Neuronal stem cell (in vitro differentiated cells): Measurements from ENCODE around the gene PSORS1C1.

Experiments
- DNase-seq: peaks from one replicate; pipeline ENCODE4 v3.0.0-alpha.2; 2013; ENCODE audit warnings: low spot score
- H2AFZ ChIP-seq: one replicate; pipeline ENCODE4 v1.6.1; 2013; ENCODE audit warnings: mild to moderate bottlenecking, low read length, inconsistent platforms
- H2AK5ac ChIP-seq: 2 replicates; pipeline ENCODE4 v1.6.1; 2013; ENCODE audit warnings: low read depth, mild to moderate bottlenecking, inconsistent platforms, low read length, moderate library complexity, mixed read lengths
- H2BK120ac ChIP-seq: 2 replicates; pipeline ENCODE4 v1.6.1; 2013; ENCODE audit warnings: low read depth, mild to moderate bottlenecking, inconsistent platforms, low read length, moderate library complexity, mixed read lengths
- H2BK12ac ChIP-seq: one replicate; pipeline ENCODE4 v1.6.1; 2013; ENCODE audit warnings: low read length, inconsistent platforms
- H2BK15ac ChIP-seq: 2 replicates; pipeline ENCODE4 v1.6.1; 2013; ENCODE audit warnings: mild to moderate bottlenecking, low read length, inconsistent platforms, mixed read lengths
- H2BK5ac ChIP-seq: one replicate; pipeline ENCODE4 v1.6.1; 2013; ENCODE audit warnings: inconsistent platforms, mild to moderate bottlenecking, low read length, moderate library complexity
- H3K14ac ChIP-seq: one replicate; pipeline ENCODE4 v1.6.1; 2013; ENCODE audit warnings: low read length, inconsistent platforms
- H3K18ac ChIP-seq: 2 replicates; pipeline ENCODE4 v1.6.1; 2013; ENCODE audit warnings: low read length, inconsistent platforms
- H3K23ac ChIP-seq: 2 replicates; pipeline ENCODE4 v1.6.1; 2013; ENCODE audit warnings: low read depth, mild to moderate bottlenecking, mixed read lengths, low read length, inconsistent platforms; ENCODE audit not compliant: poor library complexity
- H3K27ac ChIP-seq: replicated peaks from 3 replicates; pipeline ENCODE4 v1.5.1; 2013; ENCODE audit warnings: low read length, inconsistent platforms
- H3K27me3 ChIP-seq, 3 experiments: 2 replicates each; pipeline ENCODE4 v1.6.1; 2013; ENCODE audit warnings: low read length in 3 of 3, mild to moderate bottlenecking in 2 of 3, inconsistent platforms in 1 of 3, low read depth in 1 of 3, mixed read lengths in 1 of 3, moderate library complexity in 1 of 3; ENCODE audit not compliant: control insufficient read depth in 3 of 3, insufficient read depth in 3 of 3
- H3K36me3 ChIP-seq, 2 donors: replicated peaks in 1 of 2; 2 replicates each; pipeline ENCODE4 v1.6.1; 2013; ENCODE audit warnings: low read length in 2 of 2; ENCODE audit not compliant: control insufficient read depth in 2 of 2, insufficient read depth in 2 of 2
- H3K4ac ChIP-seq: 2 replicates; pipeline ENCODE4 v1.6.1; 2013; ENCODE audit warnings: inconsistent platforms, mild to moderate bottlenecking, low read length, moderate library complexity
- H3K4me1 ChIP-seq, 2 donors: 1 replicate in 1 of 2; 2 replicates in 1 of 2; pipeline ENCODE4 v1.6.1; 2013; ENCODE audit warnings: low read length in 2 of 2, low read depth in 1 of 2; ENCODE audit not compliant: control insufficient read depth in 2 of 2, insufficient read depth in 1 of 2
- H3K4me2 ChIP-seq: one replicate; pipeline ENCODE4 v1.6.1; 2013; ENCODE audit warnings: mild to moderate bottlenecking, low read length, inconsistent platforms; ENCODE audit not compliant: insufficient read depth, poor library complexity, severe bottlenecking
- H3K4me3 ChIP-seq, 2 donors: 2 replicates each; pipeline ENCODE4 v1.5.1; 2013; ENCODE audit warnings: low read length in 2 of 2, mild to moderate bottlenecking in 2 of 2, inconsistent platforms in 1 of 2, moderate library complexity in 1 of 2
- H3K79me1 ChIP-seq: one replicate; pipeline ENCODE4 v1.6.1; 2013; ENCODE audit warnings: low read depth, mild to moderate bottlenecking, inconsistent platforms, low read length, moderate library complexity
- H3K9ac ChIP-seq: one replicate; pipeline ENCODE4 v1.6.1; 2013; ENCODE audit warnings: mild to moderate bottlenecking, low read depth, low read length, inconsistent platforms; ENCODE audit not compliant: poor library complexity
- H3K9me3 ChIP-seq, 2 donors: replicated peaks in 1 of 2; 2 replicates each; pipeline versions ENCODE3 to v1.6.1; 2013; ENCODE audit warnings: low read length in 2 of 2, mild to moderate bottlenecking in 2 of 2, inconsistent platforms in 1 of 2, low read depth in 1 of 2, mixed read lengths in 1 of 2, moderate library complexity in 1 of 2; ENCODE audit not compliant: control insufficient read depth in 2 of 2, insufficient read depth in 1 of 2
- H4K8ac ChIP-seq: one replicate; pipeline ENCODE4 v1.6.1; 2013; ENCODE audit warnings: low read depth, mild to moderate bottlenecking, inconsistent platforms, low read length, moderate library complexity
- H4K91ac ChIP-seq: one replicate; pipeline ENCODE4 v1.6.1; 2013; ENCODE audit warnings: low read length, low read depth, mild to moderate bottlenecking, inconsistent platforms; ENCODE audit not compliant: poor library complexity
- WGBS, 2 donors: extraction: QIAGEN DNeasy Blood & Tissue Kit; methylation state at CpG; one replicate each; pipeline ENCODE4 v1.1.7; 2013; ENCODE audit warnings: missing lambda C conversion rate in 2 of 2, mixed read lengths in 1 of 2; ENCODE audit not compliant: insufficient read length in 2 of 2, insufficient replicate concordance in 1 of 2; ENCODE audit errors: extremely low coverage in 2 of 2; 5-methylcytosine and 5-hydroxymethylcytosine counted together

Gene PSORS1C1

DNA sequence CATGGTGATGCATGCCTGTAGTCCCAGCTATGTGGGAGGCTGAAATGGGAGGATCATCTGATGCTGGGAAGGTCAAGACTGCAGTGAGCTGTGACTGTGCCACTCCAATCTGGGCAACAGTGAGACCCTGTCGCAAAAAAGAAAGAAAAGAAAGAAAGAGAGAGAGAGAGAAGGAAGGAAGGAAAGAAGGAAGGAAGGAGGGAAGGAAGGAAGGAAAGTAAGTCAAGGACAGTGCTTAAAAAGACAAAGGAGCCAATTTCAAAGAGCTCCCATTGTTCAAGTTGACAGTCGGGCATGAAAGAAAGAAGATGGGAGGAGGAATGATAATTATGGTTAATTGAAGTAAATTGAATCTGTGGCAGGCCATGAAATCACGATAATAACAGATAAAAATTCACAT lies 18.4 kb upstream of the PSORS1C1 start:
- no peak overlapping the region for H4K91ac ChIP-seq
- no peaks in the 10 kb centered on the region for H3K36me3 ChIP-seq
- DNase-seq: no peak
- H2AFZ ChIP-seq: no peak overlapping the region
- H3K27me3 ChIP-seq: peaks cover 0 to 5% (median 0%) of the 10 kb centered on the region in 3 experiments
- H3K9me3 ChIP-seq: no peaks in the 10 kb centered on the region
- H2AK5ac ChIP-seq: no peak overlapping the region
- no peak overlapping the region for H4K8ac ChIP-seq
- no peaks in the 10 kb centered on the region for H3K79me1 ChIP-seq
- no peak overlapping the region for H3K4me2 ChIP-seq
- no peak overlapping the region for H2BK120ac ChIP-seq
- no peak overlapping the region for H3K18ac ChIP-seq
- H3K4me3 ChIP-seq: no peak overlapping the region
- no peak overlapping the region for H3K4ac ChIP-seq
- no peak overlapping the region for H3K9ac ChIP-seq
- no peak overlapping the region for H2BK15ac ChIP-seq
- no peak overlapping the region for H3K23ac ChIP-seq
- no peaks in the 10 kb centered on the region for H3K4me1 ChIP-seq
- no peak overlapping the region for H2BK5ac ChIP-seq
- no peak overlapping the region for H2BK12ac ChIP-seq
- H3K27ac ChIP-seq: no peak overlapping the region
- H3K14ac ChIP-seq: no peak overlapping the region
- no CpG with 5 or more reads among the region's 3 CpGs for WGBS, 2 donors

DNA sequence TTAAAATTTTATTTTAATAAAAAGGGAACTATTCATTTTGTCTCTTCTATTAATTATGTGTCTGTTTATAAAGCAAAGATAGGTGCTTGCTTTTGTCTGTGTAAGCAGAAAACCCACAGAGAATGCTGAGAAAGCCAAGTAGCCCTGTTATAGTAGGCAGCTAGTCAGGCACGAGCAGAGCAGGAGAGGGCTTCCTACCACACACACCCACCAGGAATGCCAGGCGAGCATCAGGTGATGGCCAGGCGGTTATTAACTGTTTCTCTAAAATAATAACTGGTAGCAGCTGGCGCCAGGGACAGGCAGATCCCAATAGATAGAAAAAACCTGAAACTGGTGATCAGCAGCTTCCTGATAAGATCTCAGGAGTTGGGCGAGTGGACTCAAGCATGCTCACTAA lies 17.9 kb upstream of the PSORS1C1 start:
- Histone ChIP-seq H2BK120ac (no peak overlapping the region), H3K18ac (no peak overlapping the region), H3K27ac (no peak overlapping the region), H2BK5ac (no peak overlapping the region), H4K8ac (no peak overlapping the region), H3K4ac (no peak overlapping the region), H2AK5ac (no peak overlapping the region), H3K9ac (no peak overlapping the region), H3K4me1 (no peaks in the 10 kb centered on the region), H3K9me3 (no peaks in the 10 kb centered on the region), H2BK12ac (no peak overlapping the region), H3K79me1 (no peaks in the 10 kb centered on the region), H3K4me2 (no peak overlapping the region), H3K4me3 (no peak overlapping the region), H3K14ac (no peak overlapping the region), H3K23ac (no peak overlapping the region), H2AFZ (no peak overlapping the region), H4K91ac (no peak overlapping the region), H2BK15ac (no peak overlapping the region), H3K27me3 (peaks cover 0 to 5% (median 0%) of the 10 kb centered on the region in 3 experiments), H3K36me3 (no peaks in the 10 kb centered on the region)
- no CpG with 5 or more reads among the region's 5 CpGs for WGBS, 2 donors
- DNase-seq: no peak

DNA sequence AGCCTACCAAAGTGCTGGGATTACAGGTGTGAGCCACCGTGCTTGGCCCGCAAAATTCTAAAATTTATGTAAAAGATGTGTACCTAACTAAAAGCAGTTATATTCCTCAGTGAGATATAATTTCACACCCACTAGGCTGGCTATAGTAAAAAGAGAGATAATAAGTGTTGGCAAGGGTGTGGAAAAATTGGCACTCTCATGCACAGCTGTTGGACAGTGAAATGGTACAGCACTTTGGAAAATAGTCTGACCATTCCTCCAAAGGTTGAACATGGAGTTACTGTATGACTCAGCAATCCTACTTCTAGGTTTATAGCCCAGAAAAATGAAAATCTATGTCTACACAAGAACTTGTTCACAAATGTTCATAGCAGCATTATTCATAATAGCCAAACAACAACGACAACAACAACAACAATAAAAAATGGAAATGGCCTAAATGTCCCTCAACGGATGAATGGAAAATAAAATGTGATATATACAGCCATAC lies 16.1 kb upstream of the PSORS1C1 start:
- H2AK5ac ChIP-seq: no peak overlapping the region
- no peak overlapping the region for H3K27ac ChIP-seq
- no peak for DNase-seq
- no peak overlapping the region for H4K91ac ChIP-seq
- H3K9me3 ChIP-seq: no peaks in the 10 kb centered on the region
- no peak overlapping the region for H3K14ac ChIP-seq
- no peak overlapping the region for H3K23ac ChIP-seq
- H3K9ac ChIP-seq: no peak overlapping the region
- H2BK5ac ChIP-seq: no peak overlapping the region
- no peaks in the 10 kb centered on the region for H3K79me1 ChIP-seq
- H2AFZ ChIP-seq: no peak overlapping the region
- no peak overlapping the region for H3K4me2 ChIP-seq
- H3K18ac ChIP-seq: no peak overlapping the region
- H3K27me3 ChIP-seq: peaks cover 0 to 5% (median 0%) of the 10 kb centered on the region in 3 experiments
- no peak overlapping the region for H2BK12ac ChIP-seq
- no peak overlapping the region for H3K4me3 ChIP-seq
- H2BK15ac ChIP-seq: no peak overlapping the region
- no peak overlapping the region for H2BK120ac ChIP-seq
- WGBS, 2 donors: no CpG with 5 or more reads among the region's 4 CpGs
- no peak overlapping the region for H3K4ac ChIP-seq
- no peaks in the 10 kb centered on the region for H3K4me1 ChIP-seq
- H4K8ac ChIP-seq: no peak overlapping the region
- no peaks in the 10 kb centered on the region for H3K36me3 ChIP-seq

DNA sequence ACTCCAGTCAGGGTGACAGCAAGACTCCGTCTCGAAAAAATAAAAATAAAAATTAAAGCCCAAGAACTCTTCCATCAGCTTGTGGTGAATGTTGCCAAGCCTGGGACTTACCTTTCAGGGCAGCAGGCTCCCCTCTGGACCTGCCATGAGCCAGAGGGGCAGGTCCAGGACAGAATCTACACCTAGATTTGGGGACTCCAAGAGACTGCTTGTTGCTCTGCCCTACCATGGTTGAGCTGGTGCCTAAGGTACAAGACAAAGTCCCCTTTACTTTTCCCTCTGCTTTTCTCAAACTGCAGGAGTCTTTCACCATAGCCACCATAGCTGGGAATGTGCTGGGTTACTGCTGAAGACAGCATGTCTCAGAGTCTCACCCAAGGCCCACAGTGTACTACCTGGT lies 11.5 kb upstream of the PSORS1C1 start:
- H3K4ac ChIP-seq: no peak overlapping the region
- H3K79me1 ChIP-seq: no peaks in the 10 kb centered on the region
- H2BK120ac ChIP-seq: no peak overlapping the region
- no peak overlapping the region for H2BK5ac ChIP-seq
- H2AK5ac ChIP-seq: no peak overlapping the region
- H3K27me3 ChIP-seq: peaks cover 0 to 5% (median 0%) of the 10 kb centered on the region in 3 experiments
- no peak overlapping the region for H2AFZ ChIP-seq
- no peak overlapping the region for H2BK15ac ChIP-seq
- H2BK12ac ChIP-seq: no peak overlapping the region
- no peak overlapping the region for H3K27ac ChIP-seq
- H3K4me1 ChIP-seq: no peaks in the 10 kb centered on the region
- no peaks in the 10 kb centered on the region for H3K36me3 ChIP-seq
- no peak overlapping the region for H3K9ac ChIP-seq
- no peak overlapping the region for H4K91ac ChIP-seq
- WGBS, 2 donors: no CpG with 5 or more reads among the region's 2 CpGs
- H3K18ac ChIP-seq: no peak overlapping the region
- no peak overlapping the region for H3K23ac ChIP-seq
- no peaks in the 10 kb centered on the region for H3K9me3 ChIP-seq
- DNase-seq: no peak
- H4K8ac ChIP-seq: no peak overlapping the region
- H3K4me2 ChIP-seq: no peak overlapping the region
- H3K14ac ChIP-seq: no peak overlapping the region
- H3K4me3 ChIP-seq: no peak overlapping the region
